Measurements from ENCODE around the gene PROS1.
"Not testable (repeated sequence)": the region's sequence is repeated elsewhere in the genome, so short reads cannot be mapped to it uniquely, and the experiment has no call there.

Gene PROS1

GRCh38 chr3:93877427-93877826, 96.3 kb downstream of the PROS1 start:
- not testable (repeated sequence) for DNase-seq (ENCODE audit: low read depth in 2 of 2)

GRCh38 chr3:93873412-93873811, 100.3 kb downstream of the PROS1 start:
- DNase-seq (ENCODE audit: low read depth in 2 of 2), result not testable (repeated sequence)

GRCh38 chr3:93867425-93867824, 106.3 kb downstream of the PROS1 start:
- DNase-seq (ENCODE audit: low read depth in 2 of 2), result no peak

- no peak for DNase-seq (ENCODE audit: low read depth in 2 of 2)
Observed at GRCh38 chr3:93861017-93861416, 112.7 kb downstream of the PROS1 start.

- DNase-seq (ENCODE audit: low read depth in 2 of 2), result no peak
Observed at GRCh38 chr3:93855401-93855800, 118.3 kb downstream of the PROS1 start.

- DNase-seq (ENCODE audit: low read depth in 2 of 2), result not testable (repeated sequence)
Observed at GRCh38 chr3:93852228-93852627, 121.5 kb downstream of the PROS1 start.

GRCh38 chr3:93843981-93844380, 129.7 kb downstream of the PROS1 start:
- DNase-seq (ENCODE audit: low read depth in 2 of 2), result no peak

GRCh38 chr3:93839193-93839592, 134.5 kb downstream of the PROS1 start:
- DNase-seq (ENCODE audit: low read depth in 2 of 2), result not testable (repeated sequence)
